BLaER1 treated with 17β-estradiol and CSF1 and Interleukin-3, amounts not matched to agents 10 nM and 100 nM (cell line): Measurements from ENCODE around the gene PVALEF.

ENCODE experiments used
- H3K27ac ChIP-seq, 11 experiments: shearing (Covaris generic); formaldehyde crosslinking; 2 replicates each; pipeline ENCODE4 v1.8.1; 2022
- H3K27me3 ChIP-seq, 11 experiments: shearing (Covaris generic); formaldehyde crosslinking; 2 replicates each; pipeline ENCODE4 v1.8.1; 2022
- H3K36me3 ChIP-seq, 11 experiments: shearing (Covaris generic); formaldehyde crosslinking; 2 replicates each; pipeline ENCODE4 v1.8.1; 2022
- H3K4me1 ChIP-seq, 10 experiments: shearing (Covaris generic); formaldehyde crosslinking; 2 replicates each; pipeline ENCODE4 v1.8.1; 2022
- H3K4me2 ChIP-seq, 11 experiments: shearing (Covaris generic); formaldehyde crosslinking; 2 replicates each; pipeline ENCODE4 v1.8.1; 2022
- H3K4me3 ChIP-seq, 10 experiments: shearing (Covaris generic); formaldehyde crosslinking; 2 replicates each; pipeline ENCODE4 v1.8.1; 2022
- H3K9ac ChIP-seq, 11 experiments: shearing (Covaris generic); formaldehyde crosslinking; 2 replicates each; pipeline ENCODE4 v1.8.1; 2022
- H3K9me3 ChIP-seq, 11 experiments: shearing (Covaris generic); formaldehyde crosslinking; replicated peaks in 1 of 11; 2 replicates each; pipeline ENCODE4 v1.8.1; 2022
- H4K20me1 ChIP-seq, 11 experiments: shearing (Covaris generic); formaldehyde crosslinking; 2 replicates each; pipeline ENCODE4 v1.8.1; 2022
- Cebpa-rat ChIP-seq, 11 experiments: shearing (Covaris generic); IDR thresholded peaks; 2 replicates each; pipeline ENCODE4 v1.8.1; 2022

The PVALEF gene

GRCh38 chr17:81200201-81200600 is 34.9 kb downstream of the PVALEF start:
- Histone ChIP-seq H3K4me3 (no peak overlapping the region), H4K20me1 (peaks cover 0 to 53% (median 4%) of the 10 kb centered on the region in 11 experiments; a peak in 10 of 22 replicates), H3K9ac (peak overlapping the region in 8 of 11 experiments; percentile 20 to 49 (median 28); a peak in 10 of 22 replicates), H3K36me3 (peaks cover 5 to 74% (median 53%) of the 10 kb centered on the region in 11 experiments; a peak in 18 of 22 replicates), H3K4me1 (peaks cover 13 to 66% (median 39%) of the 10 kb centered on the region in 10 experiments), H3K27ac (peak overlapping the region in 7 of 11 experiments; percentile 21 to 68 (median 53); a peak in 11 of 22 replicates), H3K27me3 (no peaks in the 10 kb centered on the region), H3K9me3 (no peaks in the 10 kb centered on the region), H3K4me2 (peak overlapping the region; percentile 57 to 90 (median 73))
- no peak for TF ChIP-seq Cebpa-rat (IDR thresholded peaks at IDR 0.05)

GRCh38 chr17:81200695-81201580 is 35.6 kb downstream of the PVALEF start:
- peak overlapping the region in 8 of 11 experiments; percentile 20 to 49 (median 31); a peak in 9 of 22 replicates for H3K9ac ChIP-seq
- no peaks in the 10 kb centered on the region for H3K9me3 ChIP-seq
- no peak for TF ChIP-seq Cebpa-rat (IDR thresholded peaks at IDR 0.05)
- no peaks in the 10 kb centered on the region for H3K27me3 ChIP-seq
- peaks cover 13 to 68% (median 41%) of the 10 kb centered on the region in 10 experiments for H3K4me1 ChIP-seq
- H3K27ac ChIP-seq = peak overlapping the region in 8 of 11 experiments; percentile 21 to 68 (median 52); a peak in 12 of 22 replicates
- peaks cover 0 to 47% (median 7%) of the 10 kb centered on the region in 11 experiments; a peak in 10 of 22 replicates for H4K20me1 ChIP-seq
- peak overlapping the region; percentile 57 to 90 (median 73) for H3K4me2 ChIP-seq
- peaks cover 0 to 67% (median 47%) of the 10 kb centered on the region in 11 experiments; a peak in 18 of 22 replicates for H3K36me3 ChIP-seq
- no peak overlapping the region for H3K4me3 ChIP-seq

- no peak overlapping the region for H3K4me3 ChIP-seq
- peaks cover 0 to 60% (median 36%) of the 10 kb centered on the region in 11 experiments; a peak in 16 of 22 replicates for H3K36me3 ChIP-seq
- peaks cover 0 to 50% (median 19%) of the 10 kb centered on the region in 11 experiments; a peak in 17 of 22 replicates for H4K20me1 ChIP-seq
- no peaks in the 10 kb centered on the region for H3K27me3 ChIP-seq
- H3K9me3 ChIP-seq = no peaks in the 10 kb centered on the region
- TF ChIP-seq Cebpa-rat (IDR thresholded peaks at IDR 0.05) = no peak
- no peak overlapping the region for H3K9ac ChIP-seq
- no peak overlapping the region for H3K27ac ChIP-seq
- H3K4me1 ChIP-seq = peaks cover 18 to 76% (median 50%) of the 10 kb centered on the region in 10 experiments
- peak overlapping the region in 4 of 11 experiments; percentile 22 to 53 (median 39); a peak in 8 of 22 replicates for H3K4me2 ChIP-seq
These were observed 37.0 kb downstream of the PVALEF start for GRCh38 chr17:81202318-81202717.

GRCh38 chr17:81203136-81203535 is 37.8 kb downstream of the PVALEF start:
- no peak for TF ChIP-seq Cebpa-rat (IDR thresholded peaks at IDR 0.05)
- Histone ChIP-seq H3K4me1 (peaks cover 23 to 76% (median 51%) of the 10 kb centered on the region in 10 experiments), H3K36me3 (peaks cover 0 to 54% (median 31%) of the 10 kb centered on the region in 11 experiments; a peak in 17 of 22 replicates), H3K9me3 (no peaks in the 10 kb centered on the region), H3K27me3 (no peaks in the 10 kb centered on the region), H3K9ac (no peak overlapping the region), H3K27ac (no peak overlapping the region), H3K4me2 (no peak overlapping the region; a peak in 1 of 22 replicates), H4K20me1 (peaks cover 0 to 58% (median 27%) of the 10 kb centered on the region in 11 experiments; a peak in 17 of 22 replicates), H3K4me3 (no peak overlapping the region)

GRCh38 chr17:81204578-81204977 is 39.3 kb downstream of the PVALEF start:
- Histone ChIP-seq H3K27ac (no peak overlapping the region), H3K9ac (no peak overlapping the region), H3K4me1 (peaks cover 23 to 76% (median 48%) of the 10 kb centered on the region in 10 experiments), H3K27me3 (no peaks in the 10 kb centered on the region), H4K20me1 (peaks cover 0 to 66% (median 29%) of the 10 kb centered on the region in 11 experiments; a peak in 17 of 22 replicates), H3K36me3 (peaks cover 0 to 51% (median 25%) of the 10 kb centered on the region in 11 experiments; a peak in 20 of 22 replicates), H3K4me3 (no peak overlapping the region), H3K4me2 (peak overlapping the region in 5 of 11 experiments; percentile 3 to 23 (median 11); a peak in 4 of 22 replicates), H3K9me3 (no peaks in the 10 kb centered on the region)
- no peak for TF ChIP-seq Cebpa-rat (IDR thresholded peaks at IDR 0.05)

- Histone ChIP-seq H3K9me3 (no peaks in the 10 kb centered on the region), H4K20me1 (peaks cover 0 to 68% (median 35%) of the 10 kb centered on the region in 11 experiments; a peak in 17 of 22 replicates), H3K36me3 (peaks cover 0 to 45% (median 17%) of the 10 kb centered on the region in 11 experiments; a peak in 16 of 22 replicates), H3K4me1 (peaks cover 23 to 75% (median 48%) of the 10 kb centered on the region in 10 experiments), H3K4me2 (peak overlapping the region in 8 of 11 experiments; percentile 56 to 71 (median 62); a peak in 15 of 22 replicates), H3K4me3 (no peak overlapping the region), H3K9ac (no peak overlapping the region), H3K27me3 (no peaks in the 10 kb centered on the region), H3K27ac (no peak overlapping the region)
- no peak for TF ChIP-seq Cebpa-rat (IDR thresholded peaks at IDR 0.05)
These were observed 40.9 kb downstream of the PVALEF start for GRCh38 chr17:81206166-81206565.

GRCh38 chr17:81206657-81207056 is 41.4 kb downstream of the PVALEF start:
- H3K27ac ChIP-seq = no peak overlapping the region
- H3K4me3 ChIP-seq = no peak overlapping the region
- H3K4me2 ChIP-seq = peak overlapping the region in 10 of 11 experiments; percentile 47 to 71 (median 61); a peak in 18 of 22 replicates
- H3K9me3 ChIP-seq = no peaks in the 10 kb centered on the region
- 0 out of 22 replicates have a peak overlapping the region, but pooled peaks of 1 of the 11 experiments have one; percentile 4 for H3K9ac ChIP-seq
- H4K20me1 ChIP-seq = peaks cover 0 to 72% (median 39%) of the 10 kb centered on the region in 11 experiments; a peak in 17 of 22 replicates
- no peaks in the 10 kb centered on the region for H3K27me3 ChIP-seq
- peaks cover 0 to 45% (median 17%) of the 10 kb centered on the region in 11 experiments; a peak in 16 of 22 replicates for H3K36me3 ChIP-seq
- peaks cover 23 to 75% (median 48%) of the 10 kb centered on the region in 10 experiments for H3K4me1 ChIP-seq
- TF ChIP-seq Cebpa-rat (IDR thresholded peaks at IDR 0.05) = no peak

GRCh38 chr17:81207610-81208581 is 42.6 kb downstream of the PVALEF start:
- peaks cover 23 to 71% (median 42%) of the 10 kb centered on the region in 10 experiments for H3K4me1 ChIP-seq
- no peak for TF ChIP-seq Cebpa-rat (IDR thresholded peaks at IDR 0.05)
- peaks cover 0 to 36% (median 10%) of the 10 kb centered on the region in 11 experiments; a peak in 16 of 22 replicates for H3K36me3 ChIP-seq
- no peaks in the 10 kb centered on the region for H3K27me3 ChIP-seq
- H4K20me1 ChIP-seq = peaks cover 0 to 76% (median 39%) of the 10 kb centered on the region in 11 experiments; a peak in 17 of 22 replicates
- peak overlapping the region; percentile 47 to 71 (median 59) for H3K4me2 ChIP-seq
- H3K27ac ChIP-seq = peak overlapping the region in 2 of 11 experiments; percentile 6 to 36; a peak in 2 of 22 replicates
- H3K9ac ChIP-seq = no peak overlapping the region; a peak in 1 of 22 replicates
- no peak overlapping the region for H3K4me3 ChIP-seq
- no peaks in the 10 kb centered on the region for H3K9me3 ChIP-seq
